ENCODE data around the gene ARL15.

DNA sequence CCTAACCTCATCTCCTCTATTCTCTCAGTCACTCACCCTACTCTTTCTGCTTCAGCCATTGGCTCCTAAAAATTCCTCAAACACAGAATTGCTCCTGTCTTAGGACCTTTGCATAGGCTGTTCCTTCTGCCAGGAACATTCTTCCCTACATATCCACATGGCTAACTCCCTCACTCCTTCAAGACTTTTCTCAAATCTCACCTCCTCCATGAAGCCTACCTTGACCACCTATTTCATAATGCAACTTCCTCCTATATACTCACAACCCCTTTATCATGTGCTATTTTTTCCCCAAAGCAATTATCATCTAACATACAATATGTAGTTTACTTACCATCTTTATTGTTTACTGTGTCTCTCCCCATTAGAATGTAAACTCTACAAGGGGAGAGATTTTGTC, 45.8 kb downstream of the ARL15 start:
- TF ChIP-seq, protein P1, sequence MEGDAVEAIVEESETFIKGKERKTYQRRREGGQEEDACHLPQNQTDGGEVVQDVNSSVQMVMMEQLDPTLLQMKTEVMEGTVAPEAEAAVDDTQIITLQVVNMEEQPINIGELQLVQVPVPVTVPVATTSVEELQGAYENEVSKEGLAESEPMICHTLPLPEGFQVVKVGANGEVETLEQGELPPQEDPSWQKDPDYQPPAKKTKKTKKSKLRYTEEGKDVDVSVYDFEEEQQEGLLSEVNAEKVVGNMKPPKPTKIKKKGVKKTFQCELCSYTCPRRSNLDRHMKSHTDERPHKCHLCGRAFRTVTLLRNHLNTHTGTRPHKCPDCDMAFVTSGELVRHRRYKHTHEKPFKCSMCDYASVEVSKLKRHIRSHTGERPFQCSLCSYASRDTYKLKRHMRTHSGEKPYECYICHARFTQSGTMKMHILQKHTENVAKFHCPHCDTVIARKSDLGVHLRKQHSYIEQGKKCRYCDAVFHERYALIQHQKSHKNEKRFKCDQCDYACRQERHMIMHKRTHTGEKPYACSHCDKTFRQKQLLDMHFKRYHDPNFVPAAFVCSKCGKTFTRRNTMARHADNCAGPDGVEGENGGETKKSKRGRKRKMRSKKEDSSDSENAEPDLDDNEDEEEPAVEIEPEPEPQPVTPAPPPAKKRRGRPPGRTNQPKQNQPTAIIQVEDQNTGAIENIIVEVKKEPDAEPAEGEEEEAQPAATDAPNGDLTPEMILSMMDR (IDR thresholded peaks at IDR 0.05), result no peak
- TF ChIP-seq POLR2A (IDR thresholded peaks at IDR 0.05), result no peak
